ENCODE measurements around the gene TRMO. TPM values are rescaled to one million over a fixed set of nuclear protein-coding genes. Genes with fewer than 3 reads are reported as not detected.
A peak's percentile ranks its signal among the peaks of the same experiment; 100 is the strongest.

The TRMO gene
- total and polyA plus RNA-seq, 9 of the 15 experiments (the other 6 are each of a cell fraction or from before 2014, with no cell fraction given), result 5.6 to 22.4 (median 16.2) TPM

- TF ChIP-seq ZBTB40 (IDR thresholded peaks at IDR 0.05) (peak; percentile 3; the same call in 1 of the 2 replicates), ZBTB40 (CRISPR knock-in tag; IDR thresholded peaks at IDR 0.05) (no peak), ZNF592 (IDR thresholded peaks at IDR 0.05) (0 out of 2 replicates have a peak, but pooled peaks have one; percentile 31), CHD1 (IDR thresholded peaks at IDR 0.05; ENCODE audit: low read length) (peak; percentile 20), NEUROD1 (IDR thresholded peaks at IDR 0.05; ENCODE audit: borderline replicate concordance, low read depth, low read length, partially characterized antibody) (no peak)
Observed at GRCh38 chr9:97936998-97937397, 14.7 kb upstream of the TRMO start (continued).
